Sigmoid colon (tissue), 4 donors: ENCODE measurements around the gene FSD1.

Source experiments
- EP300 ChIP-seq, 4 donors: sonication (generic); formaldehyde crosslinking; IDR thresholded peaks; one replicate each; pipeline ENCODE4 v1.6.1; 2017; ENCODE audit warnings: antibody characterized with exemption in 4 of 4
- POLR2A ChIP-seq, 2 donors: fragments of 450-650 bp; IDR thresholded peaks; one replicate each; pipeline ENCODE4 v1.6.1; 2016; ENCODE audit warnings: antibody characterized with exemption in 2 of 2, mild to moderate bottlenecking in 2 of 2, moderate library complexity in 2 of 2
- TF ChIP-seq, protein P1 (sequence below), 4 experiments: fragments of 450-650 bp in 3 of 4; fragments of 200-600 bp in 1 of 4; IDR thresholded peaks; one replicate each; pipeline ENCODE4 v1.5.1; 2016 to 2019; ENCODE audit warnings: antibody characterized with exemption in 4 of 4, mild to moderate bottlenecking in 3 of 4, moderate library complexity in 2 of 4

GRCh38 chr19:4277191-4277696 is 27.2 kb upstream of the FSD1 start:
- TF ChIP-seq, protein P1, sequence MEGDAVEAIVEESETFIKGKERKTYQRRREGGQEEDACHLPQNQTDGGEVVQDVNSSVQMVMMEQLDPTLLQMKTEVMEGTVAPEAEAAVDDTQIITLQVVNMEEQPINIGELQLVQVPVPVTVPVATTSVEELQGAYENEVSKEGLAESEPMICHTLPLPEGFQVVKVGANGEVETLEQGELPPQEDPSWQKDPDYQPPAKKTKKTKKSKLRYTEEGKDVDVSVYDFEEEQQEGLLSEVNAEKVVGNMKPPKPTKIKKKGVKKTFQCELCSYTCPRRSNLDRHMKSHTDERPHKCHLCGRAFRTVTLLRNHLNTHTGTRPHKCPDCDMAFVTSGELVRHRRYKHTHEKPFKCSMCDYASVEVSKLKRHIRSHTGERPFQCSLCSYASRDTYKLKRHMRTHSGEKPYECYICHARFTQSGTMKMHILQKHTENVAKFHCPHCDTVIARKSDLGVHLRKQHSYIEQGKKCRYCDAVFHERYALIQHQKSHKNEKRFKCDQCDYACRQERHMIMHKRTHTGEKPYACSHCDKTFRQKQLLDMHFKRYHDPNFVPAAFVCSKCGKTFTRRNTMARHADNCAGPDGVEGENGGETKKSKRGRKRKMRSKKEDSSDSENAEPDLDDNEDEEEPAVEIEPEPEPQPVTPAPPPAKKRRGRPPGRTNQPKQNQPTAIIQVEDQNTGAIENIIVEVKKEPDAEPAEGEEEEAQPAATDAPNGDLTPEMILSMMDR (IDR thresholded peaks at IDR 0.05): no peak
- TF ChIP-seq POLR2A (IDR thresholded peaks at IDR 0.05) (no peak), EP300 (IDR thresholded peaks at IDR 0.05) (no peak)
